B cell (primary cell): ENCODE results near the gene TAF12. TPM values are rescaled to one million over a fixed set of nuclear protein-coding genes. Genes with fewer than 3 reads are reported as not detected.

ENCODE experiments used
- ATAC-seq: fragments of 200-7000 bp; cut with Tn5 transposase; one replicate; pipeline ENCODE4 v1.10.0; 2021; ENCODE audit warnings: low read depth, mild to moderate bottlenecking, moderate number of reproducible peaks, moderate library complexity
- CTCF ChIA-PET: fragments of 350-600 bp; sonication (Branson Sonifier 250); formaldehyde crosslinking; loops from one replicate; lab custom pipeline; 2021; ENCODE audit warnings: antibody characterized with exemption, inconsistent platforms; lab: Charles Lee
- POLR2A ChIA-PET: fragments of 350-600 bp; sonication (Branson Sonifier 250); formaldehyde crosslinking; loops from one replicate; lab custom pipeline; 2021; ENCODE audit warnings: antibody characterized with exemption; lab: Charles Lee
- DNase-seq: peaks from one replicate; pipeline ENCODE4 v3.0.0; 2013
- H2AFZ ChIP-seq: 2 replicates; pipeline ENCODE4 v1.6.1; 2012; ENCODE audit warnings: mild to moderate bottlenecking, low read depth, low read length; ENCODE audit not compliant: insufficient read depth, poor library complexity, severe bottlenecking
- H3K27ac ChIP-seq, 2 donors: 1 replicate in 1 of 2; 2 replicates in 1 of 2; pipeline ENCODE4 v1.5.1; 2012 to 2013; ENCODE audit warnings: low read length in 2 of 2, mild to moderate bottlenecking in 2 of 2, moderate library complexity in 1 of 2
- H3K27me3 ChIP-seq, 4 experiments: fragments of 200-600 bp in 1 of 4; sonication (generic) in 1 of 4; replicated peaks in 1 of 4; 1 replicate in 2 of 4; 2 replicates in 2 of 4; pipeline versions ENCODE4 v1.6.1 to v1.7.0; 2013 to 2016; ENCODE audit warnings: low read length in 3 of 4, mild to moderate bottlenecking in 2 of 4, mixed read lengths in 1 of 4, moderate library complexity in 1 of 4; ENCODE audit not compliant: insufficient read depth in 4 of 4, control insufficient read depth in 3 of 4; ENCODE audit errors: control extremely low read depth in 1 of 4
- H3K36me3 ChIP-seq, 2 experiments: replicated peaks in 1 of 2; 1 replicate in 1 of 2; 2 replicates in 1 of 2; pipeline versions ENCODE4 v1.6.1 to v1.7.1; 2013; ENCODE audit warnings: low read length in 1 of 2; ENCODE audit not compliant: insufficient read depth in 2 of 2, control insufficient read depth in 1 of 2; ENCODE audit errors: control extremely low read depth in 1 of 2, extremely low read depth in 1 of 2
- H3K4me1 ChIP-seq, 2 donors: fragments of 200-600 bp in 1 of 2; sonication (generic) in 1 of 2; 1 replicate in 1 of 2; 2 replicates in 1 of 2; pipeline versions ENCODE4 v1.5.1 to v1.6.1; 2013 to 2017; ENCODE audit warnings: low read length in 2 of 2; ENCODE audit not compliant: control insufficient read depth in 2 of 2, insufficient read depth in 2 of 2
- H3K4me2 ChIP-seq: replicated peaks from 2 replicates; pipeline ENCODE3; 2012; ENCODE audit warnings: mild to moderate bottlenecking, low read depth, low read length; ENCODE audit not compliant: poor library complexity, severe bottlenecking
- H3K4me3 ChIP-seq, 5 experiments: fragments of 200-600 bp in 1 of 5; sonication (generic) in 1 of 5; 1 replicate in 3 of 5; 2 replicates in 2 of 5; pipeline versions ENCODE4 v1.5.1 to v1.7.0; 2011 to 2016; ENCODE audit warnings: low read length in 4 of 5, mild to moderate bottlenecking in 4 of 5, low read depth in 2 of 5, control low read depth in 1 of 5, moderate library complexity in 1 of 5; ENCODE audit not compliant: insufficient read depth in 1 of 5; ENCODE audit errors: control extremely low read depth in 1 of 5, extremely low read depth in 1 of 5
- H3K79me2 ChIP-seq: fragments of 200-600 bp; sonication (generic); one replicate; pipeline ENCODE4 v1.6.0; 2016; ENCODE audit warnings: low read length; ENCODE audit not compliant: control insufficient read depth, insufficient read depth
- H3K9ac ChIP-seq: fragments of 200-600 bp; sonication (generic); 2 replicates; pipeline ENCODE4 v1.6.1; 2017; ENCODE audit warnings: mild to moderate bottlenecking, low read length, moderate library complexity
- H3K9me3 ChIP-seq, 3 donors: one replicate each; pipeline versions ENCODE4 v1.6.1 to v1.7.1; 2013; ENCODE audit warnings: low read length in 2 of 3; ENCODE audit not compliant: control insufficient read depth in 2 of 3, insufficient read depth in 1 of 3; ENCODE audit errors: control extremely low read depth in 1 of 3
- H4K20me1 ChIP-seq: 2 replicates; pipeline ENCODE4 v1.6.0; 2012; ENCODE audit warnings: mild to moderate bottlenecking, low read length; ENCODE audit not compliant: insufficient read depth, control insufficient read depth, poor library complexity, severe bottlenecking
- H3K27ac Mint-ChIP-seq: one replicate; pipeline ENCODE4 v1.8.0; 2021; ENCODE audit warnings: mixed read lengths
- H3K27me3 Mint-ChIP-seq: one replicate; pipeline ENCODE4 v1.8.0; 2021; ENCODE audit warnings: mixed read lengths
- H3K4me1 Mint-ChIP-seq: one replicate; pipeline ENCODE4 v1.8.0; 2021; ENCODE audit warnings: mixed read lengths
- H3K4me3 Mint-ChIP-seq: one replicate; pipeline ENCODE4 v1.8.0; 2021; ENCODE audit warnings: mixed read lengths
- H3K9me3 Mint-ChIP-seq: one replicate; pipeline ENCODE4 v1.8.0; 2022; ENCODE audit warnings: mixed read lengths; ENCODE audit not compliant: insufficient read depth
- CTCF ChIP-seq: fragments of 200-600 bp; IDR thresholded peaks from one replicate; pipeline ENCODE4 v1.8.0; 2022; ENCODE audit warnings: antibody characterized with exemption, mild to moderate bottlenecking
- EZH2 ChIP-seq: IDR thresholded peaks from 2 replicates; pipeline ENCODE4 v1.6.1; 2012; ENCODE audit warnings: borderline replicate concordance, low read depth, mild to moderate bottlenecking, moderate library complexity, low read length; ENCODE audit not compliant: insufficient read depth, poor library complexity, severe bottlenecking
- WGBS: methylation state at CpG from one replicate; pipeline ENCODE4 v1.1.5; 2013; ENCODE audit warnings: missing lambda C conversion rate; ENCODE audit not compliant: insufficient coverage; 5-methylcytosine and 5-hydroxymethylcytosine counted together
- intact Hi-C: fragments of 100-400 bp; cut with micrococcal nuclease; formaldehyde crosslinking; loops from one replicate; pipeline ENCODE4 v1.10.0; 2022
- polyA plus RNA-seq: library from polyadenylated mRNA; depleted of rRNA; stranded (reverse); fragments of >200 nt; gene quantifications from 2 replicates; pipeline ENCODE4 v1.2.3, GENCODE V29; 2012
- total RNA-seq, 2 donors: library from RNA; stranded (reverse); fragments of 120-200 nt in 1 of 2; gene quantifications; 1 replicate in 1 of 2; 2 replicates in 1 of 2; pipeline versions ENCODE4 v1.2.3 to v1.2.4, GENCODE V29; 2013 to 2022

The TAF12 gene
- total and polyA plus RNA-seq, 2 donors (not counting 1 experiment from before 2014, with no cell fraction given): 15.8 to 19.1 TPM

GRCh38 chr1:28644494-28644893 lies 1.6 kb upstream of the TAF12 start:
- peak overlapping the region; percentile 45 for H3K9ac ChIP-seq
- WGBS: 100% methylated on average over 2 of the region's 3 CpGs
- TF ChIP-seq CTCF: no peak
- TF ChIP-seq EZH2: no peak
- no peak for ATAC-seq
- Mint-ChIP-seq H3K27me3 (no peaks in the 10 kb centered on the region), H3K9me3 (no peaks in the 10 kb centered on the region), H3K4me1 (peaks cover 60% of the 10 kb centered on the region), H3K4me3 (peak overlapping the region; percentile 100), H3K27ac (peak overlapping the region; percentile 99)
- POLR2A ChIA-PET: interaction anchor here (0.7 to 3.2 kb wide), 7 partner anchors 8 to 270 kb away, joined by 3 to 54 read pairs (median 4); partner anchors contain the start of genes EPB41, GMEB1 and YTHDF2
- peak; percentile 21 for DNase-seq
- H3K4me2 ChIP-seq: peak overlapping the region; percentile 97
- H3K4me3 ChIP-seq: peak overlapping the region in 2 of 5 experiments; percentile 9 to 91
- H3K79me2 ChIP-seq: peaks cover 46% of the 10 kb centered on the region
- no peak overlapping the region for H2AFZ ChIP-seq
- CTCF ChIA-PET: interaction anchor here (0.6 to 4.8 kb wide), 7 partner anchors 25 to 390 kb away, joined by 3 to 46 read pairs (median 6); partner anchors contain the start of genes GMEB1 and YTHDF2
- no peaks in the 10 kb centered on the region for H3K27me3 ChIP-seq
- H4K20me1 ChIP-seq: no peaks in the 10 kb centered on the region
- H3K36me3 ChIP-seq: no peaks in the 10 kb centered on the region
- no peaks in the 10 kb centered on the region for H3K9me3 ChIP-seq
- peaks cover 33 to 41% of the 10 kb centered on the region in 2 donors for H3K4me1 ChIP-seq
- intact Hi-C loops: loop anchor here (10.0 kb wide), 1 partner anchor 400 kb away; no protein-coding TSS in a partner anchor
- H3K27ac ChIP-seq: peak overlapping the region; percentile 97 to 100
